DOHH2 (cell line): ENCODE data around the gene BHLHA9.

ENCODE experiments used
- H3F3A ChIP-seq: fragments of 200-600 bp; sonication (generic), shearing (Covaris generic); 2 replicates; pipeline ENCODE4 v1.6.0; 2016; ENCODE audit warnings: antibody characterized with exemption, mild to moderate bottlenecking; ENCODE audit not compliant: control insufficient read depth, insufficient read depth
- H3K27ac ChIP-seq: fragments of 200-600 bp; sonication (generic); 2 replicates; pipeline ENCODE4 v1.5.1; 2014; ENCODE audit warnings: low read depth, mild to moderate bottlenecking, low read length, moderate library complexity
- H3K27me3 ChIP-seq: fragments of 200-600 bp; sonication (generic); 2 replicates; pipeline ENCODE4 v1.6.1; 2014; ENCODE audit warnings: mild to moderate bottlenecking, low read length, mixed read lengths; ENCODE audit not compliant: control insufficient read depth
- H3K36me3 ChIP-seq: fragments of 200-600 bp; sonication (generic); 2 replicates; pipeline ENCODE4 v1.6.1; 2014; ENCODE audit warnings: mild to moderate bottlenecking, low read length, moderate library complexity, mixed read lengths; ENCODE audit not compliant: control insufficient read depth
- H3K4me1 ChIP-seq: fragments of 200-600 bp; sonication (generic); 2 replicates; pipeline ENCODE4 v1.6.1; 2014; ENCODE audit warnings: mild to moderate bottlenecking, low read length, mixed read lengths; ENCODE audit not compliant: control insufficient read depth
- H3K4me2 ChIP-seq: fragments of 200-600 bp; sonication (generic); 2 replicates; pipeline ENCODE4 v1.6.0; 2014; ENCODE audit warnings: mild to moderate bottlenecking, low read length, moderate library complexity
- H3K4me3 ChIP-seq: fragments of 200-600 bp; sonication (generic); 2 replicates; pipeline ENCODE4 v1.5.1; 2014; ENCODE audit warnings: mild to moderate bottlenecking, low read length, mixed read lengths
- H3K79me2 ChIP-seq: fragments of 200-600 bp; sonication (generic); 2 replicates; pipeline ENCODE4 v1.6.1; 2014; ENCODE audit warnings: mild to moderate bottlenecking, low read length, mixed read lengths; ENCODE audit not compliant: control insufficient read depth
- H3K9me2 ChIP-seq: fragments of 200-600 bp; sonication (generic); replicated peaks from 2 replicates; pipeline ENCODE4 v1.6.1; 2014; ENCODE audit warnings: mild to moderate bottlenecking, low read length, mixed read lengths; ENCODE audit not compliant: control insufficient read depth
- H3K9me3 ChIP-seq: fragments of 200-600 bp; sonication (generic); 2 replicates; pipeline ENCODE4 v1.6.1; 2014; ENCODE audit warnings: antibody characterized with exemption, low read length, mixed read lengths; ENCODE audit not compliant: control insufficient read depth, insufficient read depth
- H4K20me1 ChIP-seq: fragments of 200-600 bp; sonication (generic); 2 replicates; pipeline ENCODE4 v1.6.0; 2014; ENCODE audit warnings: low read depth, mild to moderate bottlenecking, antibody characterized with exemption, low read length, moderate library complexity; ENCODE audit not compliant: control insufficient read depth, insufficient read depth
- CTCF ChIP-seq: fragments of 200-600 bp; sonication (generic); IDR thresholded peaks from one replicate; pipeline ENCODE4 v1.5.1; 2014; ENCODE audit warnings: antibody characterized with exemption, mild to moderate bottlenecking, low read depth, low read length; ENCODE audit not compliant: poor library complexity, severe bottlenecking
- EZH2phosphoT487 ChIP-seq: fragments of 200-600 bp; sonication (generic); IDR thresholded peaks from 2 replicates; pipeline ENCODE4 v1.6.1; 2017; ENCODE audit warnings: borderline replicate concordance, mild to moderate bottlenecking, antibody characterized with exemption, low read length, moderate library complexity, mixed read lengths

Gene BHLHA9

GRCh38 chr17:1273492-1274244 lies 3.4 kb downstream of the BHLHA9 start:
- H3K9me2 ChIP-seq = no peaks in the 10 kb centered on the region
- peak overlapping the region; percentile 32; the same call in 1 of the 2 replicates for H3K4me3 ChIP-seq
- peak overlapping the region; percentile 42 for H3K4me2 ChIP-seq
- H3K27me3 ChIP-seq = peaks cover 5% of the 10 kb centered on the region
- no peaks in the 10 kb centered on the region for H3K79me2 ChIP-seq
- no peak for TF ChIP-seq EZH2phosphoT487
- TF ChIP-seq CTCF = no peak
- no peaks in the 10 kb centered on the region for H3K36me3 ChIP-seq
- H4K20me1 ChIP-seq = no peaks in the 10 kb centered on the region
- H3K4me1 ChIP-seq = peaks cover 21% of the 10 kb centered on the region
- peaks cover 4% of the 10 kb centered on the region; the same call in 1 of the 2 replicates for H3F3A ChIP-seq
- H3K9me3 ChIP-seq = no peaks in the 10 kb centered on the region
- H3K27ac ChIP-seq = no peak overlapping the region

GRCh38 chr17:1274245-1274608 lies 4.0 kb downstream of the BHLHA9 start:
- Histone ChIP-seq H4K20me1 (no peaks in the 10 kb centered on the region), H3K9me2 (no peaks in the 10 kb centered on the region), H3F3A (no peaks in the 10 kb centered on the region), H3K27me3 (peaks cover 7% of the 10 kb centered on the region), H3K4me2 (peak overlapping the region; percentile 42), H3K9me3 (no peaks in the 10 kb centered on the region), H3K36me3 (no peaks in the 10 kb centered on the region), H3K4me3 (peak overlapping the region; percentile 32; the same call in 1 of the 2 replicates), H3K27ac (no peak overlapping the region), H3K4me1 (peaks cover 15% of the 10 kb centered on the region), H3K79me2 (no peaks in the 10 kb centered on the region)
- TF ChIP-seq CTCF = no peak
- no peak for TF ChIP-seq EZH2phosphoT487

GRCh38 chr17:1275205-1275961 lies 5.1 kb downstream of the BHLHA9 start:
- Histone ChIP-seq H3K4me1 (peaks cover 15% of the 10 kb centered on the region), H3K79me2 (no peaks in the 10 kb centered on the region), H3K4me3 (no peak overlapping the region), H4K20me1 (no peaks in the 10 kb centered on the region), H3K27ac (no peak overlapping the region), H3K4me2 (peak overlapping the region; percentile 40), H3K27me3 (peaks cover 7% of the 10 kb centered on the region), H3K9me3 (no peaks in the 10 kb centered on the region), H3F3A (no peaks in the 10 kb centered on the region), H3K9me2 (no peaks in the 10 kb centered on the region), H3K36me3 (no peaks in the 10 kb centered on the region)
- TF ChIP-seq EZH2phosphoT487 (no peak), CTCF (no peak)
